HepG2 (cell line): Measurements from ENCODE around the gene TAF3. TPM values are rescaled to one million over a fixed set of nuclear protein-coding genes. Genes with fewer than 3 reads are reported as not detected.

ENCODE experiments used
- ATAC-seq: fragments of 200-7000 bp; cut with Tn5 transposase; 3 replicates; pipeline ENCODE4 v1.9.1; 2020; ENCODE audit warnings: mild to moderate bottlenecking, moderate library complexity
- BruUV-seq: library from RNA; stranded (reverse); fragments of 400-500 nt; replicated peaks from 2 replicates; lab custom pipeline; 2021; lab: Mats Ljungman, UMichigan
- CTCF ChIA-PET: fragments of 300-600 bp; formaldehyde crosslinking; extraction: SDS; loops from one replicate; lab custom pipeline; 2021; ENCODE audit warnings: low total read pairs, inconsistent platforms, low intra/inter-chr PET ratio; lab: Yijun Ruan, JAX
- POLR2A ChIA-PET: fragments of 350-600 bp; sonication (Branson Sonifier 250); formaldehyde crosslinking; loops from one replicate; lab custom pipeline; 2020; ENCODE audit warnings: antibody characterized with exemption, inconsistent platforms; lab: Yijun Ruan, JAX
- DNase-seq: peaks from one replicate; pipeline ENCODE4 v3.0.0-alpha.2; 2015; ENCODE audit warnings: low spot score
- FAIRE-seq: peaks from 3 replicates; lab custom pipeline; 2011; peaks lifted over from hg19 to GRCh38; lab: Jason Lieb, UNC
- H2AFZ ChIP-seq: one replicate; pipeline ENCODE4 v1.6.1; 2011; ENCODE audit warnings: low read length, inconsistent platforms
- H3K27ac ChIP-seq: fragments of 300-600 bp; 3 replicates; pipeline ENCODE4 v1.8.0; 2011; ENCODE audit warnings: mixed run types, mild to moderate bottlenecking, mixed read lengths, low read length, inconsistent platforms; ENCODE audit not compliant: insufficient read depth; ENCODE audit errors: extremely low read length
- H3K27me3 ChIP-seq, 2 experiments: fragments of 200-600 bp in 1 of 2; 2 replicates in 1 of 2; 3 replicates in 1 of 2; pipeline versions ENCODE4 v1.6.0 to v1.8.0; 2011; ENCODE audit warnings: low read length in 2 of 2, mild to moderate bottlenecking in 2 of 2, moderate library complexity in 2 of 2, inconsistent platforms in 1 of 2; ENCODE audit not compliant: insufficient read depth in 2 of 2, control insufficient read depth in 1 of 2
- H3K36me3 ChIP-seq, 2 experiments: fragments of 200-600 bp in 1 of 2; replicated peaks in 1 of 2; 2 replicates in 1 of 2; 3 replicates in 1 of 2; pipeline versions ENCODE4 v1.5.1 to v1.8.0; 2011; ENCODE audit warnings: low read length in 2 of 2, inconsistent platforms in 1 of 2; ENCODE audit not compliant: insufficient read depth in 2 of 2, control insufficient read depth in 1 of 2
- H3K4me1 ChIP-seq: 2 replicates; pipeline ENCODE4 v1.5.1; 2012; ENCODE audit warnings: low read length, inconsistent platforms; ENCODE audit not compliant: insufficient read depth
- H3K4me2 ChIP-seq: 2 replicates; pipeline ENCODE4 v1.6.0; 2011; ENCODE audit warnings: low read depth, low read length, inconsistent platforms
- H3K4me3 ChIP-seq, 3 experiments: fragments of 200-600 bp in 1 of 3; sonication (generic), shearing (Covaris generic) in 1 of 3; replicated peaks in 1 of 3; 2 replicates each; pipeline ENCODE4 v1.5.1; 2011 to 2016; ENCODE audit warnings: low read length in 3 of 3, inconsistent platforms in 2 of 3, low read depth in 2 of 3, mild to moderate bottlenecking in 2 of 3, control low read depth in 1 of 3, mixed read lengths in 1 of 3; ENCODE audit not compliant: insufficient read depth in 1 of 3
- H3K79me2 ChIP-seq: one replicate; pipeline ENCODE4 v1.6.1; 2011; ENCODE audit warnings: low read length, inconsistent platforms; ENCODE audit not compliant: insufficient read depth
- H3K9ac ChIP-seq: 2 replicates; pipeline ENCODE4 v1.6.0; 2011; ENCODE audit warnings: mild to moderate bottlenecking, low read depth, low read length, inconsistent platforms; ENCODE audit not compliant: insufficient read depth
- H3K9me3 ChIP-seq: 2 replicates; pipeline ENCODE4 v1.5.1; 2012; ENCODE audit warnings: mild to moderate bottlenecking, low read length
- H4K20me1 ChIP-seq: 2 replicates; pipeline ENCODE4 v1.6.0; 2011; ENCODE audit warnings: inconsistent platforms, mild to moderate bottlenecking, low read length, moderate library complexity; ENCODE audit not compliant: insufficient read depth
- FOXO4 ChIP-seq: sonication (generic); formaldehyde crosslinking; conservative IDR thresholded peaks from 2 replicates; pipeline ENCODE4 v1.8.1; 2023; ENCODE audit warnings: missing genetic modification reagents
- FOXP1 ChIP-seq, 2 experiments: fragments of 450-650 bp in 1 of 2; IDR thresholded peaks; 2 replicates each; pipeline ENCODE4 v1.6.1; 2017 to 2018; ENCODE audit warnings: antibody characterized with exemption in 1 of 2
- HDAC1 ChIP-seq: sonication (generic); formaldehyde crosslinking; IDR thresholded peaks from 2 replicates; pipeline ENCODE4 v1.5.1; 2020; ENCODE audit warnings: mild to moderate bottlenecking, missing genetic modification reagents
- HMGXB4 ChIP-seq, 2 experiments: sonication (generic) in 1 of 2; formaldehyde crosslinking in 1 of 2; IDR thresholded peaks; 2 replicates each; pipeline versions ENCODE4 v1.4.0 to v1.6.1; 2018 to 2020; ENCODE audit warnings: missing genetic modification reagents in 2 of 2, borderline replicate concordance in 1 of 2, low read depth in 1 of 2, mild to moderate bottlenecking in 1 of 2, missing biosample characterization in 1 of 2
- IRF1 ChIP-seq: sonication (generic); formaldehyde crosslinking; IDR thresholded peaks from 2 replicates; pipeline ENCODE4 v1.4.0; 2020; ENCODE audit warnings: low read depth, mild to moderate bottlenecking, missing genetic modification reagents
- MAFF ChIP-seq: IDR thresholded peaks from 2 replicates; pipeline ENCODE4 v1.6.1; 2011; ENCODE audit warnings: low read depth, low read length, improper control_type of control experiment
- PLSCR1 ChIP-seq: sonication (generic); formaldehyde crosslinking; IDR thresholded peaks from 2 replicates; pipeline ENCODE4 v1.5.0; 2020; ENCODE audit warnings: missing genetic modification reagents, mild to moderate bottlenecking, borderline replicate concordance
- RFX1 ChIP-seq: fragments of 450-650 bp; IDR thresholded peaks from 2 replicates; pipeline ENCODE4 v1.6.1; 2017
- SIN3B ChIP-seq: fragments of 150-350 bp; IDR thresholded peaks from 2 replicates; pipeline ENCODE4 v1.6.1; 2014; ENCODE audit warnings: low read length
- SMC3 ChIP-seq: IDR thresholded peaks from 2 replicates; pipeline ENCODE4 v1.6.1; 2011; ENCODE audit warnings: low read length, improper control_type of control experiment
- SNAI1 ChIP-seq: sonication (generic); formaldehyde crosslinking; IDR thresholded peaks from 2 replicates; pipeline ENCODE4 v1.5.0; 2020; ENCODE audit warnings: mild to moderate bottlenecking, missing genetic modification reagents, borderline replicate concordance
- SP140L ChIP-seq: sonication (generic); formaldehyde crosslinking; IDR thresholded peaks from 2 replicates; pipeline ENCODE4 v1.4.0; 2020; ENCODE audit warnings: missing genetic modification reagents, borderline replicate concordance
- SP5 ChIP-seq: IDR thresholded peaks from 2 replicates; pipeline ENCODE4 v1.6.1; 2016; ENCODE audit warnings: low read depth, borderline replicate concordance
- TEAD3 ChIP-seq: optimal IDR thresholded peaks from 2 replicates; pipeline ENCODE3; 2016; ENCODE audit warnings: borderline replicate concordance
- ZBTB43 ChIP-seq: sonication (generic); formaldehyde crosslinking; conservative IDR thresholded peaks from 2 replicates; pipeline ENCODE4 v1.4.0; 2020; ENCODE audit warnings: missing genetic modification reagents
- ZFAT ChIP-seq: sonication (generic); formaldehyde crosslinking; conservative IDR thresholded peaks from 2 replicates; pipeline ENCODE4 v1.8.1; 2023; ENCODE audit warnings: missing genetic modification reagents, inconsistent platforms
- ZNF180 ChIP-seq: sonication (generic); formaldehyde crosslinking; IDR thresholded peaks from 2 replicates; pipeline ENCODE4 v1.4.0; 2020; ENCODE audit warnings: low read depth, missing genetic modification reagents, borderline replicate concordance
- ZNF20 ChIP-seq: sonication (generic); formaldehyde crosslinking; IDR thresholded peaks from 2 replicates; pipeline ENCODE4 v1.4.0; 2020; ENCODE audit warnings: mild to moderate bottlenecking, moderate library complexity, missing genetic modification reagents
- WGBS: methylation state at CpG from one replicate; pipeline ENCODE4 v1.1.6; 2017; ENCODE audit warnings: low lambda C conversion rate; 5-methylcytosine and 5-hydroxymethylcytosine counted together
- in situ Hi-C: cut with HindIII; loops from 2 replicates; pipeline ENCODE4 v1.10.0; 2017; ENCODE audit warnings: low pct_unique_long_range_greater_than_20kb; ENCODE audit not compliant: extremely low pct_ligation_motif_present
- intact Hi-C: fragments of 100-400 bp; cut with micrococcal nuclease; formaldehyde crosslinking; loops from one replicate; pipeline ENCODE4 v1.10.0; 2022; ENCODE audit not compliant: unreplicated experiment
- polyA plus RNA-seq, 8 experiments: library from polyadenylated mRNA; depleted of rRNA in 3 of 8; stranded (reverse) in 7 of 8; unstranded in 1 of 8; fragments of >200 nt; fragmentation: Illumina TruSeq in 4 of 8; extraction: Trizol in 4 of 8; gene quantifications; 2 replicates each; pipeline versions ENCODE4 v1.2.1 to v1.2.3, GENCODE V29; 2011 to 2016; ENCODE audit warnings: low read depth in 4 of 8, missing spikeins in 1 of 8, mixed read lengths in 1 of 8; ENCODE audit not compliant: insufficient read depth in 1 of 8
- total RNA-seq, 5 experiments: library from RNA; depleted of rRNA; stranded (reverse); fragments of >200 nt; fragmentation: Illumina TruSeq; extraction: Trizol; gene quantifications; 2 replicates each; pipeline ENCODE4 v1.2.3, GENCODE V29; 2016; ENCODE audit warnings: low read depth in 1 of 5

Gene TAF3
- total and polyA plus RNA-seq, 2 of the 13 experiments (the other 11 are each of a cell fraction or from before 2014, with no cell fraction given): 1.7 to 2.9 TPM

- TF ChIP-seq MAFF: 0 out of 2 replicates have a peak, but pooled peaks have one; percentile 1
- no peak for TF ChIP-seq ZNF180 (CRISPR knock-in tag)
- TF ChIP-seq ZNF20 (CRISPR knock-in tag): no peak
- no peak for TF ChIP-seq IRF1 (CRISPR knock-in tag)
- TF ChIP-seq FOXO4 (CRISPR knock-in tag): 0 out of 2 replicates have a peak, but pooled peaks have one; percentile 72
- no peak for TF ChIP-seq PLSCR1
- no peak for TF ChIP-seq ZFAT (CRISPR knock-in tag)
- 0 out of 2 replicates have a peak, but pooled peaks have one; percentile 32 for TF ChIP-seq SP140L
- no peak for TF ChIP-seq SIN3B
- TF ChIP-seq FOXP1 (IDR thresholded peaks at IDR 0.05): no peak
- TF ChIP-seq FOXP1 (CRISPR knock-in tag; IDR thresholded peaks at IDR 0.05): no peak
- no peak for TF ChIP-seq HDAC1 (CRISPR knock-in tag)
Measured at GRCh38 chr10:7817984-7818294, 366 bp upstream of the TAF3 start (continued).

- no peak overlapping the region for H2AFZ ChIP-seq
- H4K20me1 ChIP-seq: no peaks in the 10 kb centered on the region; the same call in 1 of the 2 replicates
- H3K27me3 ChIP-seq: no peaks in the 10 kb centered on the region; a peak in 1 of 5 replicates
- peak overlapping the region; percentile 78 to 99 (median 96) for H3K4me3 ChIP-seq
- peak overlapping the region; percentile 85 for H3K4me2 ChIP-seq
- H3K36me3 ChIP-seq: peaks cover 0 to 2% of the 10 kb centered on the region in 2 experiments; a peak in 2 of 5 replicates
- BruUV-seq: no TSS peak
- DNase-seq (peak; percentile 51), FAIRE-seq (peak; percentile 72), ATAC-seq (peak; percentile 82)
- H3K27ac ChIP-seq: peak overlapping the region; percentile 54
- no peaks in the 10 kb centered on the region for H3K9me3 ChIP-seq
- in situ Hi-C loops (no loop called here), intact Hi-C loops (loop anchor here (2.0 to 5.0 kb wide), 2 partner anchors 30 to 62 kb away; partner anchors contain the start of gene ATP5F1C)
- CTCF ChIA-PET: no interaction called here
- H3K4me1 ChIP-seq: peaks cover 31% of the 10 kb centered on the region
- H3K79me2 ChIP-seq: peaks cover 24% of the 10 kb centered on the region
- POLR2A ChIA-PET: interaction anchor here (2.3 to 3.3 kb wide), 2 partner anchors 10 to 31 kb away, joined by 10 to 56 read pairs; partner anchors contain the start of genes ATP5F1C and KIN
- H3K9ac ChIP-seq: peak overlapping the region; percentile 87
- WGBS: under 1% methylated on average over 17 of the region's 17 CpGs
- peak; percentile 5 to 9; a peak in 1 of 4 replicates for TF ChIP-seq HMGXB4 (CRISPR knock-in tag; IDR thresholded peaks at IDR 0.05; ENCODE audit: borderline replicate concordance in 1 of 2, low read depth in 1 of 2)
- TF ChIP-seq ZBTB43 (CRISPR knock-in tag): no peak
- TF ChIP-seq SNAI1: 0 out of 2 replicates have a peak, but pooled peaks have one; percentile 51
- peak; percentile 10; the same call in 1 of the 2 replicates for TF ChIP-seq SMC3
- peak; percentile 42 for TF ChIP-seq TEAD3 (CRISPR knock-in tag)
- no peak for TF ChIP-seq RFX1
- TF ChIP-seq HDAC1 (CRISPR knock-in tag): 0 out of 2 replicates have a peak, but pooled peaks have one; percentile 8
- TF ChIP-seq SP5: no peak
Measured at GRCh38 chr10:7819121-7819460, 786 bp downstream of the TAF3 start.
